Mesendoderm (in vitro differentiated cells): ENCODE measurements around the gene ARL5B.
"Not testable (repeated sequence)": the region's sequence is repeated elsewhere in the genome, so short reads cannot be mapped to it uniquely, and the experiment has no call there.

ENCODE experiments used
- DNase-seq: peaks from one replicate; pipeline ENCODE4 v3.0.0; 2013
- H2AK5ac ChIP-seq: 2 replicates; pipeline ENCODE4 v1.6.1; 2013; ENCODE audit warnings: low read length, inconsistent platforms
- H2BK120ac ChIP-seq: 2 replicates; pipeline ENCODE4 v1.6.1; 2013; ENCODE audit warnings: low read depth, mild to moderate bottlenecking, low read length, moderate library complexity, mixed read lengths
- H2BK15ac ChIP-seq: replicated peaks from 2 replicates; pipeline ENCODE4 v1.6.1; 2013; ENCODE audit warnings: low read depth, mild to moderate bottlenecking, moderate library complexity
- H2BK5ac ChIP-seq: 2 replicates; pipeline ENCODE4 v1.6.1; 2013; ENCODE audit warnings: low read length, inconsistent platforms
- H3K18ac ChIP-seq: 2 replicates; pipeline ENCODE4 v1.6.1; 2013; ENCODE audit warnings: mild to moderate bottlenecking, low read length, mixed read lengths
- H3K23ac ChIP-seq: one replicate; pipeline ENCODE4 v1.6.1; 2013; ENCODE audit warnings: low read length
- H3K27ac ChIP-seq: 2 replicates; pipeline ENCODE4 v1.5.1; 2013; ENCODE audit warnings: low read depth, mild to moderate bottlenecking, inconsistent platforms, low read length, moderate library complexity
- H3K27me3 ChIP-seq: 2 replicates; pipeline ENCODE4 v1.6.1; 2013; ENCODE audit warnings: low read length, control low read depth, mild to moderate bottlenecking, inconsistent platforms; ENCODE audit not compliant: insufficient read depth, poor library complexity
- H3K36me3 ChIP-seq: 2 replicates; pipeline ENCODE4 v1.6.1; 2013; ENCODE audit warnings: low read length, inconsistent platforms; ENCODE audit not compliant: control insufficient read depth, insufficient read depth
- H3K4ac ChIP-seq: one replicate; pipeline ENCODE4 v1.6.1; 2013; ENCODE audit warnings: low read depth, mild to moderate bottlenecking, low read length, moderate library complexity
- H3K4me1 ChIP-seq: 2 replicates; pipeline ENCODE4 v1.6.1; 2013; ENCODE audit warnings: low read depth, low read length, inconsistent platforms; ENCODE audit not compliant: control insufficient read depth
- H3K4me2 ChIP-seq: 2 replicates; pipeline ENCODE4 v1.6.1; 2013; ENCODE audit warnings: low read length
- H3K4me3 ChIP-seq: 2 replicates; pipeline ENCODE4 v1.5.1; 2013; ENCODE audit warnings: mild to moderate bottlenecking, low read length
- H3K56ac ChIP-seq: one replicate; pipeline ENCODE4 v1.6.1; 2013; ENCODE audit warnings: low read length
- H3K79me1 ChIP-seq: 2 replicates; pipeline ENCODE4 v1.6.1; 2013; ENCODE audit warnings: low read length, inconsistent platforms
- H3K79me2 ChIP-seq: 2 replicates; pipeline ENCODE4 v1.6.1; 2013; ENCODE audit warnings: mild to moderate bottlenecking, low read length; ENCODE audit not compliant: control insufficient read depth, insufficient read depth
- H3K9ac ChIP-seq: 2 replicates; pipeline ENCODE4 v1.6.1; 2013; ENCODE audit warnings: low read length, inconsistent platforms
- H4K5ac ChIP-seq: one replicate; pipeline ENCODE4 v1.6.1; 2013; ENCODE audit warnings: low read length
- H4K8ac ChIP-seq: one replicate; pipeline ENCODE4 v1.6.1; 2013; ENCODE audit warnings: low read depth, mild to moderate bottlenecking, control low read depth, low read length, moderate library complexity
- WGBS: extraction: QIAGEN DNeasy Blood & Tissue Kit; methylation state at CpG from one replicate; pipeline ENCODE4 v1.1.7; 2013; ENCODE audit warnings: low lambda C conversion rate, missing lambda C conversion rate; ENCODE audit not compliant: insufficient coverage; ENCODE audit errors: extremely low coverage; 5-methylcytosine and 5-hydroxymethylcytosine counted together

The ARL5B gene

GRCh38 chr10:18635995-18636394 is 23.2 kb upstream of the ARL5B start:
- Histone ChIP-seq H3K56ac (no peak overlapping the region), H3K9ac (no peak overlapping the region), H3K79me2 (no peaks in the 10 kb centered on the region), H3K79me1 (no peaks in the 10 kb centered on the region), H4K5ac (no peak overlapping the region), H2BK120ac (no peak overlapping the region), H3K4me2 (no peak overlapping the region), H3K27me3 (no peaks in the 10 kb centered on the region), H3K27ac (no peak overlapping the region), H2AK5ac (no peak overlapping the region), H3K4me3 (no peak overlapping the region), H3K4ac (no peak overlapping the region), H2BK5ac (no peak overlapping the region), H3K4me1 (no peaks in the 10 kb centered on the region), H3K23ac (no peak overlapping the region), H3K36me3 (no peaks in the 10 kb centered on the region), H3K18ac (no peak overlapping the region), H4K8ac (no peak overlapping the region), H2BK15ac (no peak overlapping the region)
- no peak for DNase-seq
- WGBS = no CpG with 5 or more reads among the region's 4 CpGs

DNA sequence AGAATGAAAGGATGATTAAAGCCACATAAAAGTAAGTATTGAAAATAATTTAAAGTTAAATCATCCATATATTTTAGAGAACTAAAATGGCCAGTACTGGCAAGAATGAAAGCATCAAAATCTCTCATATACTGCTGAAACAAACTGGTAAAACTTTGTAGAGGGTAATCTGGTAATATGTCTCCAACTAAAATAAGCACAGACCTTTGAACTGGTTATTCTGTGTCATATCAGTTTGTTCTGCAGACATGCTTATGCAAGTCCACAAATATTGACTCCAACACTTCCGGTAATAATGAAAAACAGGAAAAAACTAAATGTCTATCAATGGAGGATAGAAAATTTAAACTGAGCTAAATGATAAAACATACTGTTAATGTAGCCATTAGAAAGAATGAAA is 21.8 kb upstream of the ARL5B start:
- H3K79me2 ChIP-seq, H3K9ac ChIP-seq, H3K4me2 ChIP-seq, H2BK5ac ChIP-seq, H2BK120ac ChIP-seq, H3K4me3 ChIP-seq, H3K27ac ChIP-seq, H3K56ac ChIP-seq, H3K4ac ChIP-seq, H3K23ac ChIP-seq, DNase-seq, H3K27me3 ChIP-seq, H3K4me1 ChIP-seq, H4K5ac ChIP-seq, H3K36me3 ChIP-seq, H2AK5ac ChIP-seq, H3K79me1 ChIP-seq, H4K8ac ChIP-seq, H2BK15ac ChIP-seq, H3K18ac ChIP-seq: not testable (repeated sequence)
- no CpG with 5 or more reads among the region's 1 CpG for WGBS

DNA sequence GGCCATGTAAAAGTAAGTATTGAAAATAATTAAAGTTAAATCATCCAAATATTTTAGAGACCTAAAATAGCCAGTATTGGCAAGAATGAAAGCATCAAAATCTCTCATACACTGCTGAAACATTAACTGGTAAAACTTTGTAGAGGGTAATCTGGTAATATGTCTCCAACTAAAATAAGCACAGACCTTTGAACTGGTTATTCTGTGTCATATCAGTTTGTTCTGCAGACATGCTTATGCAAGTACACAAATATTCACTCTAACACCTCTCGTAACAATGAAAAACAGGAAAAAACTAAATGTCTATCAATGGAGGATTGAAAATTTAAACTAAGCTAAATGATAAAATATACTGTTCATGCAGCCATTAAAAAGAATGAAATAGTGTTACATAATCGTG is 19.5 kb upstream of the ARL5B start:
- H3K79me2 ChIP-seq, DNase-seq, H3K79me1 ChIP-seq, H3K4ac ChIP-seq, H3K23ac ChIP-seq, H3K18ac ChIP-seq, H2BK15ac ChIP-seq, H2BK5ac ChIP-seq, H3K56ac ChIP-seq, H3K4me3 ChIP-seq, H2BK120ac ChIP-seq, H4K5ac ChIP-seq, H3K36me3 ChIP-seq, H4K8ac ChIP-seq, H3K27ac ChIP-seq, H3K9ac ChIP-seq, H3K27me3 ChIP-seq, H3K4me2 ChIP-seq, H3K4me1 ChIP-seq, H2AK5ac ChIP-seq: not testable (repeated sequence)
- no CpG with 5 or more reads among the region's 2 CpGs for WGBS

DNA sequence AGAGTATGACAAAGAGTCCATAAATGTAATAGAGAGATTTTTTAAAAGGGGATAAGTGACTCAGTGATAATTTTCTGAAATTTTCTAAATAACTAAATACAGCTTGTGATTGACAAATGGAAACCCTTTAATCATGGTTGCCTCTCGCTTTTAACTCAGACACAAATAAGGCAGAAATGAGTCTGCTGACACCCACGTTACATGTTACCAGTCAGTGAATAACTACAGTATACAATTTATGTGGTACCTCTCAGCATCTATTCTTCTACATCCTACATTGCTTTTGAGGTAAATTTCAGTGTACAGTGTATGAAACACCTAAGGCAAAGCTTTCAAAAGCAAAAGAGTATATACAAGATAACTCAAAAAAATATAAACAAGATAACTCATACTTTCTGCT is 12.1 kb upstream of the ARL5B start:
- H3K4me1 ChIP-seq = no peaks in the 10 kb centered on the region
- no peaks in the 10 kb centered on the region for H3K36me3 ChIP-seq
- H4K8ac ChIP-seq = no peak overlapping the region
- H4K5ac ChIP-seq = no peak overlapping the region
- no peak overlapping the region for H3K23ac ChIP-seq
- H3K4ac ChIP-seq = no peak overlapping the region
- H3K18ac ChIP-seq = no peak overlapping the region
- no peak overlapping the region for H3K27ac ChIP-seq
- H3K9ac ChIP-seq = no peak overlapping the region
- H3K4me3 ChIP-seq = no peak overlapping the region
- H3K56ac ChIP-seq = no peak overlapping the region
- H2BK5ac ChIP-seq = no peak overlapping the region
- no peak overlapping the region for H2BK15ac ChIP-seq
- DNase-seq = no peak
- H3K27me3 ChIP-seq = no peaks in the 10 kb centered on the region
- H3K4me2 ChIP-seq = no peak overlapping the region
- no peaks in the 10 kb centered on the region for H3K79me1 ChIP-seq
- H2BK120ac ChIP-seq = no peak overlapping the region
- no CpG with 5 or more reads among the region's 2 CpGs for WGBS
- no peak overlapping the region for H2AK5ac ChIP-seq
- H3K79me2 ChIP-seq = peaks cover 9% of the 10 kb centered on the region

GRCh38 chr10:18647945-18648344 is 11.3 kb upstream of the ARL5B start:
- no peak overlapping the region for H3K27ac ChIP-seq
- no peak overlapping the region for H3K18ac ChIP-seq
- no CpG with 5 or more reads among the region's 3 CpGs for WGBS
- no peak for DNase-seq
- no peak overlapping the region for H2BK120ac ChIP-seq
- no peak overlapping the region for H4K5ac ChIP-seq
- no peaks in the 10 kb centered on the region for H3K4me1 ChIP-seq
- no peaks in the 10 kb centered on the region for H3K79me1 ChIP-seq
- no peak overlapping the region for H3K23ac ChIP-seq
- H3K4ac ChIP-seq = no peak overlapping the region
- no peak overlapping the region for H3K9ac ChIP-seq
- no peak overlapping the region for H3K4me3 ChIP-seq
- H3K4me2 ChIP-seq = no peak overlapping the region
- H3K27me3 ChIP-seq = no peaks in the 10 kb centered on the region
- no peak overlapping the region for H3K56ac ChIP-seq
- H2BK5ac ChIP-seq = no peak overlapping the region
- no peak overlapping the region for H2BK15ac ChIP-seq
- no peaks in the 10 kb centered on the region for H3K36me3 ChIP-seq
- H3K79me2 ChIP-seq = peaks cover 9% of the 10 kb centered on the region
- H4K8ac ChIP-seq = no peak overlapping the region
- H2AK5ac ChIP-seq = no peak overlapping the region

GRCh38 chr10:18649364-18649959 is 9.8 kb upstream of the ARL5B start:
- Histone ChIP-seq H3K56ac (no peak overlapping the region), H2BK15ac (no peak overlapping the region), H3K27me3 (no peaks in the 10 kb centered on the region), H4K8ac (no peak overlapping the region), H3K79me2 (peaks cover 9% of the 10 kb centered on the region), H3K18ac (no peak overlapping the region), H3K9ac (no peak overlapping the region), H3K27ac (no peak overlapping the region), H2BK120ac (no peak overlapping the region), H3K4ac (no peak overlapping the region), H3K36me3 (no peaks in the 10 kb centered on the region), H3K4me1 (no peaks in the 10 kb centered on the region), H3K23ac (no peak overlapping the region), H3K79me1 (no peaks in the 10 kb centered on the region), H3K4me2 (no peak overlapping the region), H3K4me3 (no peak overlapping the region), H2BK5ac (no peak overlapping the region), H2AK5ac (no peak overlapping the region), H4K5ac (no peak overlapping the region)
- WGBS = no CpG with 5 or more reads among the region's 7 CpGs
- DNase-seq = no peak
